HG03108 (cell line): ENCODE results near the gene TRIM34.
A peak's percentile ranks its signal among the peaks of the same experiment; 100 is the strongest.
"Not testable (repeated sequence)": the region's sequence is repeated elsewhere in the genome, so short reads cannot be mapped to it uniquely, and the experiment has no call there.

Experiments
- ATAC-seq: cut with Tn5 transposase; IDR thresholded peaks from one replicate; pipeline ENCODE4 v1.9.1; 2021; ENCODE audit warnings: moderate library complexity; ENCODE audit not compliant: unreplicated experiment

The TRIM34 gene

DNA sequence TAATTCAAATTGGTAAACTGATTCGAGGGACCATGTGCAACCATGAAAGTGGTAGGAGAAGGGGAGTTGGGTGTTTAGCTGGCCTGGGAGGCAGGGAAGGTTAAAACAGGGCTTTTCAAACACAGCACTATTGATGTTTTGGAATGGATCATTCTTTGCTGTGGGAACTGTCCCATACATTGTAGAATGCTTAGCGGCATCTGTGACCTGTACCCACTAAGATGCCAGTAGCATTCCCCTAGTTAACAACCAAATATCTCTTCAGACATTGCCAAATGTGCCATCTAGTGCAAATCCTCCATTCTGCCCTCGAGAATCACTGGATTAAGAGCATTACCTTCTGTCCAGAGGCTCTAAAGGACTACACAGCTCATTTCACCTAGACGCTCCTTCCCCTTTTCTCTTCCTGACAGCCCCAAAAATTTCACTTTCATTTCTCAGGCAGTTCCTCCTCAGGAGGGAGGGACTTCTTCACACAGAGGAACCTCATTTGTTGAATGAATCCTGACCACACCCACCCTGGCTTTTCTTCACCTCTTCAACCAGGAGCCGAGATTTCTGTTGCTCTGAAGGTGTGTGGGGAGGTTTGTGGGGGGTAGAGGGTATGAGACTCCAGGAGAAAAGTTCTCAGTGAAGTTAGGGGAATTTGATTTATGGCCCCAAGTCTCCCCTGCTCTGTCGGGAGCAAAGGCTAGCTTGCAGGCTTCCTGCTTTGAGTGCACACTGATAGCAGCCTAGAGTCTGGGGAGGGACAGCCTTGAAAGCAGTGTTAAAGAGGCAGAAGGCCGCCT, at the start of gene TRIM34:
Gene TRIM34 (plus strand): TSS at position 513 of the 791 bp plus-strand sequence. CDS start 7,331 bp downstream, outside the sequence.
- peak; percentile 97 for ATAC-seq

- ATAC-seq: no peak
These were observed 49.6 kb upstream of the TRIM34 start for GRCh38 chr11:5575152-5575551.

GRCh38 chr11:5577101-5577500, 47.7 kb upstream of the TRIM34 start:
- no peak for ATAC-seq

GRCh38 chr11:5580577-5580976, 44.2 kb upstream of the TRIM34 start, which contains the start of gene OR52B6:
Gene OR52B6, plus strand, starts transcription at chr11:5580877. Its CDS starts 0 bp downstream, at chr11:5580877.
- no peak for ATAC-seq

DNA sequence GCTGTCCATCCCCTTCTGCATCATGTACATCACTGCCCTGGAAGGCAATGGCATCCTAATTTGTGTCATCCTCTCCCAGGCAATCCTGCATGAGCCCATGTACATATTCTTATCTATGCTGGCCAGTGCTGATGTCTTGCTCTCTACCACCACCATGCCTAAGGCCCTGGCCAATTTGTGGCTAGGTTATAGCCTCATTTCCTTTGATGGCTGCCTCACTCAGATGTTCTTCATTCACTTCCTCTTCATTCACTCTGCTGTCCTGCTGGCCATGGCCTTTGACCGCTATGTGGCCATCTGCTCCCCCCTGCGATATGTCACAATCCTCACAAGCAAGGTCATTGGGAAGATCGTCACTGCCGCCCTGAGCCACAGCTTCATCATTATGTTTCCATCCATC, 43.8 kb upstream of the TRIM34 start:
- ATAC-seq: no peak

DNA sequence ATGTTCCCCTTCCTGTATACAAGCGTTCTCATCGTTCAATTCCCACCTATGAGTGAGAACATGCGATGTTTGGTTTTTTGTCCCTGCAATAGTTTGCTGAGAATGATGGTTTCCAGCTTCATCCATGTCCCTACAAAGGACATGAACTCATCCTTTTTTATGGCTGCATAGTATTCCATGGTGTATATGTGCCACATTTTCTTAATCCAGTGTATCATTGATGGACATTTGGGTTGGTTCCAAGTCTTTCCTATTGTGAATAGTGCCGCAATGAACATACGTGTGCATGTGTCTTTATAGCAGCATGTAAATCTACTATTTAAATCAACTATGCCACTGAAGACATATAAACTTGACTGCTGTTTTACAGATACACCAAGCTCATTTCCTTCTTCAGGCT, 40.3 kb upstream of the TRIM34 start:
- not testable (repeated sequence) for ATAC-seq

GRCh38 chr11:5589906-5590305, 34.9 kb upstream of the TRIM34 start:
- not testable (repeated sequence) for ATAC-seq

- ATAC-seq: no peak
These were observed 33.2 kb upstream of the TRIM34 start for GRCh38 chr11:5591613-5592012.

DNA sequence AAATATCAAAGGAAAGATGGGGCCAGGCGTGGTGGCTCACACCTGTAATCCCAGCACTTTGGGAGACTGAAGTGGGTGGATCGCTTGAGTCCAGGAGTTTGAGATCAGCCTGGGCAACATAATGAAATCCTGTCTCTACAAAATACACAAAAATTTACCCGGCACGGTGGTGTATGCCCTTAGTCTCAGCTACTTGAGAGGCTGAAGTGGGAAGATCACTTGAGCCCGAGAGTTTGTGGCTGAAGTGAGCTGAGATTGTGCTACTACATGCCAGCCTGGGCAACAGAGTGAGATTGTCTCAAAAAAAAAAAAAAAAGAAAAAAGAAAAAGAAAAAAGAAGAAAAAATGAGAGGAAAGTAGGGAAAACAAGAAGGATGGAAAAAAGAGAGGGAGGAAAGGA, 32.2 kb upstream of the TRIM34 start:
- ATAC-seq: no peak

- no peak for ATAC-seq
These were observed 31.7 kb upstream of the TRIM34 start for GRCh38 chr11:5593146-5593545.

- peak; percentile 47 for ATAC-seq
These were observed 28.1 kb upstream of the TRIM34 start, which contains the start of gene TRIM6 for GRCh38 chr11:5596607-5597201. Gene TRIM6, plus strand, starts transcription at chr11:5596637. Its CDS starts 261 bp downstream, at chr11:5596898.

- ATAC-seq: no peak
These were observed 26.8 kb upstream of the TRIM34 start for GRCh38 chr11:5597953-5598352.

- ATAC-seq: peak; percentile 71
These were observed 24.4 kb upstream of the TRIM34 start for GRCh38 chr11:5600374-5600851.

- not testable (repeated sequence) for ATAC-seq
These were observed 22.0 kb upstream of the TRIM34 start for GRCh38 chr11:5602791-5603190.

- ATAC-seq: no peak
These were observed 21.5 kb upstream of the TRIM34 start for GRCh38 chr11:5603326-5603725.

GRCh38 chr11:5604896-5605295, 19.9 kb upstream of the TRIM34 start:
- no peak for ATAC-seq

DNA sequence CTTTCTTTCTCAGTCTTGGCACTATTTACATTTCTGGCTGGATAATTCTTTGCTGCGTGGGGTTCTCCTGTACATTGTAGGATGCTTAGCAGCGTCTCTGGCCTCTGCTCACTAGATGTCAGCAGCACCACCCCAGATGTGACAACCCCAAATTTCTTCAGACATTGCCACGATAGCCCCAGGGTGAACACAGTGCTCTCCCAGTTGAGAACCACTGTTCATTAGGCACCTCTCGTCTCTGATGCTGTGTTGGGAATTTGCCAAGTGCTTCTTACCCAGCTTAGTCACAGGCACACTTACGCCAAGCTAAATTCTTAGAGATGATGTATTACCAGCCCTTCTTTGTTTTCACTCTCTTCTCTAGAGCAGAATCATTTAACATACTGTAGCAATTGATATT, 19.0 kb upstream of the TRIM34 start:
- ATAC-seq: no peak

DNA sequence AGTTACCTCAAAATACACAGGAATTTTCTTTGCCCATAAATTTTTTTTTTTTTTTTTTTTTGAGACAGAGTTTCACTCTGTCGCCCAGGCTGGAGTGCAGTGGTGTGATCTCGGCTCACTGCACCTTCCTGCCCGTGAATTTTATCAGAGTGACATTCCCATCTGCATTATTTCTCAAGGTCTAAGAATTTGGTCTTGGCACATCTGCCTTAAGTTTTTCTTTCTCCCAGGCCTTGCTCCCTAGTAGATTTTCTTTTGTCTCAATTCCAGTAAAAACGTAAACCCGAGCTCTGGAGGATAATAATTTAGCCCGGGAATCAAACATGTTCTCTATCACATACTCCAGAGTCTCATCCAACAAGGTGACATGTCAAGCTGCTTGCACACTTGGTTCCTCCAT, 16.0 kb upstream of the TRIM34 start:
- ATAC-seq: no peak

DNA sequence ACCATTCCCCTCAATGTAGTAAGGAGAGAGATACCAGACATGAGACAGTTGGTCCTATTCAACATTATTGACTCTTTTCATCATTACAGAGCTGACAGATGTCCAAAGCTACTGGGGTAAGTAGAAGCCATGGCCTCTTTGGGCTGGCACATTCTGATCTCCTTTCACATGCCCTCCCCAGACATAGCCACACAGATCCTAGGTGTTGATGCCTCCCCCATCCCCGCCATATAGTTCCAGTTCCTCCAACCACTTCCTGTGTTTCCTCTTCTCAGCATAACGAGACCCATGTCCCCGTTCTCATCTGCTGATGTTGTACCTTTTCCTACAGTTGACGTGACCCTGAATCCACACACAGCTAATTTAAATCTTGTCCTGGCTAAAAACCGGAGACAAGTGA, 14.4 kb upstream of the TRIM34 start:
- ATAC-seq: no peak

GRCh38 chr11:5611627-5612026, 13.2 kb upstream of the TRIM34 start:
- ATAC-seq: no peak

DNA sequence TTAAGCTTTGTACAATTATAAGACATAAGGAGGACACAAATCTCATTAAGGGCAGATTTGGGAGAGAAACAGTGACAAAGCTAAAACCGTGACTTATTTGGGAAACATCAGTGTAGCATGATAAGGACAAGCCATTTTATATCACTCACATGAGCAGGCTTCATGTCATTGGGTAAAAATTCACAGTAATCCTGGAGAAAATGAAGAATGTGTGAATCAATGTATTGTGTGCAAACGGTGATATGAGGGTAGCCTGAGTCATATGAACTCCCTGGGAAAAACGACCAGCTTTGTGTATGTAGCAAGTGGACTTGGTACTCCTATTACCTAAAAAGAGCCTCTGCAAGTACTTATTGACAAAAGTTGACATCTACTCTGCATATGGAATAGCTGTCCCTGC, 6.0 kb upstream of the TRIM34 start:
- no peak for ATAC-seq
